CD4-positive, alpha-beta T cell treated with Interleukin-6 for 4 hours (primary cell): Measurements from ENCODE around the gene DLG4.
"Not testable (repeated sequence)": the region's sequence is repeated elsewhere in the genome, so short reads cannot be mapped to it uniquely, and the experiment has no call there.

ENCODE experiments used
- DNase-seq: peaks from one replicate; pipeline ENCODE4 v3.0.0-alpha.2; 2020; ENCODE audit warnings: mixed read lengths

Gene DLG4

DNA sequence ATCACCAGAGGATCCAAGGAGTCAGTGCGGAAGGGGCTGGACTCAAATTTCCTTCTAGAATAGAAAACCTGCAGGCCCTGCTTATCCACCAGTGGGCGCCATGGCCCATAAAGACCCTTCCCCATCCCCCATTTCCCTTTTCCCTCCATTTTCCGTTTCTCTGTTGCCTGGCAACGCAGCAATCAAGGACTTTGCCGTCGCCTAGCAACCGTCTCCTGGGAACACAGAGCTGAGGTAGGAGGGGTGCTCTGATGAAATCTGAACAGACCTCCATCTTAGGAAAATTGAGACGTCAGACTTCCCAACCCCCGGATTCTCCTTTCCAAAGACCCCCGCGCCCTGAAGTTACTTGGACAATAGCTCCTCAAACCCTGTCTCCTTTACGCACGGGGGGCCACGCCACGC lies 5.7 kb downstream of the DLG4 start:
- DNase-seq = no peak

- no peak for DNase-seq
Observed at GRCh38 chr17:7211491-7212273, 8.0 kb downstream of the DLG4 start.

GRCh38 chr17:7208754-7209460 lies 10.7 kb downstream of the DLG4 start:
- DNase-seq = no peak

- no peak for DNase-seq
Observed at GRCh38 chr17:7208027-7208571, 11.5 kb downstream of the DLG4 start.

DNA sequence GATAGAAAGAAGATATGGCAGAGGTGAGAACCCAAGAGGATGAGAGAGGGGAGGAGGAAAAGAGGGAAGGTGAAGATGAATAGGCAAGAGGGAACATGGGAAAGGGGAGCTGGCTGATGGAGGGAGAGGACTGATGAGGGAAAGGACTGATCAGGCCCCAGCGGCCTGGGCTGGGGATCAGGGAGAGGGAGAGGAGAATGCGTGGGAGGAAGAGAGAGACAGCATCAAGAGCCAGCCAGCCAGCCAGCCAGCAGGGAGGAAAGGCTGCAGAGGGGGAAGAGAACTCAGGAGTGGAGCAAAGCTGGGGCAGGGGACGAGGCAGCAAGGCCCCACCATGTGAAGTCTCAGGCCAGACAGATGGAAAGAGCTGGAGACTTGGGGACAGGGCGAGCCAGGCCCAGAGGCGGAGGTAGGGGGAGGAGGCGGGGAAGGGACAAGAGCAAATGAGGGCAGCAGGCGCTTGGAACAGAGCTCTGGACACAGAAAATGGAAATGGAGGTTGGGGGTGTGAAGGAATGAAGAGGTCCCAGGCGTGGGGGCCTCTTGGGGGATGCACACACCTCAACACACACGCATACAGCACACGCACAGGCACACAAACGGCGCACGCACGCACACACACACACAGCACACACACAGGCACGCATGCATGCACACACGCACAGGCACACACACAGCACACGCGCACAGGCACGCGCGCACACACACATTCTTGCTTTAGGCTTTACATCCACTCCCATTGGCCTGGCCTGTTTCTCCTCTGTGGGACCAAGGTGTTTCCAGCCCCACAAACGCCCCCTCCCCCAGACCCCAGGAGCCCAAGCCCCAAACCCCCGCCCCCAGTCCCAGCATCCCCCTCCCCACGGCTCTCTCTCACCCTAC lies 12.3 kb downstream of the DLG4 start:
- DNase-seq = no peak

- DNase-seq = no peak
Observed at GRCh38 chr17:7205561-7205960, 14.1 kb downstream of the DLG4 start.

- DNase-seq = peak; percentile 93
Observed at GRCh38 chr17:7204828-7205461, 14.7 kb downstream of the DLG4 start.

DNA sequence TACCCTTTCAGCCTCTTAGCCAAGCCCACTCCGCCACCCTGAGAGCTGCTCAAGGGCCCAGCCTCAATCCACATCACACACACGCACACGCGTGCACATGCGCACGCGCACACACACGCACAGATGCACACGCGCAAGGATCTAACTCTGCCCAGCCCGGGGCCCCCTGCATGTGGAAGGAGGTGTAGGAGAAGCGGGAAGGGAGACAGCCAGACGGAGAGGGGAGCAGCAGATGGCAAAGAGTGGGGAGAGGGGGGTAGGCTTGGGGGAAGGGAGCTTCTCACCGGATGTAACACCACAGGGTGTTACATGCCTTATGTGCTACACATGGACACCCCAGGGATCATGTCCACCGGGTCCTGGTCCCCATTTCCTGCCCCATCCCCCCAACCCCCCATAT lies 15.3 kb downstream of the DLG4 start:
- DNase-seq = no peak

DNA sequence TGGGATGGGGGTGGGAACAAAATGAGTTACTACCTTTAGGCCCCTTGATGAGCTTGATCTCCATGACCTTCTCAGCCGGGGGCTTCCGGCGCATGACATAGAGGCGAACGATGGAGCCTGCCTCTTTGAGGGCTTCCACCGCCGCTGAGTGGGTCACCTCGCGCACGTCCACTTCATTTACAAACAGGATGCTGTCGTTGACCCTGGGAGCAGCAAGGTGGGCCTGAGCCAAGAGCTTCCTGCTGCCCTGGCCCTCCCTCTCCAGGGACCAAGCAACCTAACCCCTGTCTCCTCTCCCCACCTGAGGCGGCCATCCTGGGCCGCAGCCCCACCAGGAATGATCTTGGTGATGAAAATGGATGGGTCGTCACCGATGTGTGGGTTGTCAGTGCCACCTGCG lies 16.2 kb downstream of the DLG4 start:
- DNase-seq = no peak

DNA sequence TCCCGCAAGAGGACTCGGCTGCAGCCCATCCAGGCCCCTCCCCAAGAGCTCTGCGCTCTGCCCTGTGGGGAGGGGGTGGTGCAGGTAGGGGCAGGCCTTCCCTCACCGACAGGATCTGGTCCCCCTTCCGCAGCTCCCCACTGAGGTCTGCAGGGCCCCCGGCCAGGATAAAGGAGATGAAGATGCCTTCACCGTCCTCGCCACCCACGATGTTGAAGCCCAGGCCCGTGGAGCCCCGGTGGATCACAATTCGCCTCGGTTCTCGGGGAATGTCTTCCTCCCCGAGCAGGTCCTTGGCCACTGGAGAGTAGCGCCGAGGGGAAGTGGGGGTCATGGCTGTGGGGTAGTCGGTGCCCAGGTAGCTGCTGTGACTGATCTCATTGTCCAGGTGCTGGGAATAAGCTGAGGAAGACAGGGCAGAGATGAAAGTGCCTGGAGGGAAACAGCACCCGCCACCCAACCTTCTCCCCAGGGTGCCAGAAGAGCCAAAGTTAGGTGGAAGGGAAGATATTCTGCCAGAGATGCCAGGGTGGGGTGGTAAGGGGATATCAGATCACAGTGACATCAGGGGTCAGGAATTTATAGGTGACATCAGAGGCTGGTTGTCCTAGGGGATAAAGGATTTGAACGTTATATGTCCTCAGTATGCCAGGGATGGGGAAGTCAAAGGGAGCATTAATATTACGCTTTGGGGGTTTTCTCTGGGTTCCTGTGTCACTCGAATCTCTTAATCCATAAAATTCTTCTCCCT lies 22.8 kb downstream of the DLG4 start:
- DNase-seq = no peak

DNA sequence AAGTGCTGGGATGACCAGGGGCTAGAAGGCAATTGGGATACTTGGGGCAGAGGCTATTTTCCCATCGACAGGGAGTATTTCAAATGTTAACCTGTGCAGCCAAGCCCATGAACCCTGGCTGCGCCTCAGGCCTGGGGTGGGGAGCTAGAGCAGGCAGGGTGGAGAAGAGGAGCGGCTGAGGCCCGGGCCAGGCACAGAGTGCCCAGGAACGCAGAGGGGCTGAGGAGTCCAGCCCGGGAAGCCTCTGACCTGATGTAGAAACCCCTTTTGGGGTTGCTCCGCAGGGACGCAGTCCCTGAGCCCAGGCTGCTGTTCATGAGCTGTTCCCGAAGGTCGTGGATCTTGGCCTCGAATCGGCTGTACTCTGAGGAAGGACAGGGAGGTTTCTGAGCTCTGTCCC lies 23.7 kb downstream of the DLG4 start:
- DNase-seq = no peak

- DNase-seq = no peak
Observed at GRCh38 chr17:7192271-7192937, 27.2 kb downstream of the DLG4 start.

DNA sequence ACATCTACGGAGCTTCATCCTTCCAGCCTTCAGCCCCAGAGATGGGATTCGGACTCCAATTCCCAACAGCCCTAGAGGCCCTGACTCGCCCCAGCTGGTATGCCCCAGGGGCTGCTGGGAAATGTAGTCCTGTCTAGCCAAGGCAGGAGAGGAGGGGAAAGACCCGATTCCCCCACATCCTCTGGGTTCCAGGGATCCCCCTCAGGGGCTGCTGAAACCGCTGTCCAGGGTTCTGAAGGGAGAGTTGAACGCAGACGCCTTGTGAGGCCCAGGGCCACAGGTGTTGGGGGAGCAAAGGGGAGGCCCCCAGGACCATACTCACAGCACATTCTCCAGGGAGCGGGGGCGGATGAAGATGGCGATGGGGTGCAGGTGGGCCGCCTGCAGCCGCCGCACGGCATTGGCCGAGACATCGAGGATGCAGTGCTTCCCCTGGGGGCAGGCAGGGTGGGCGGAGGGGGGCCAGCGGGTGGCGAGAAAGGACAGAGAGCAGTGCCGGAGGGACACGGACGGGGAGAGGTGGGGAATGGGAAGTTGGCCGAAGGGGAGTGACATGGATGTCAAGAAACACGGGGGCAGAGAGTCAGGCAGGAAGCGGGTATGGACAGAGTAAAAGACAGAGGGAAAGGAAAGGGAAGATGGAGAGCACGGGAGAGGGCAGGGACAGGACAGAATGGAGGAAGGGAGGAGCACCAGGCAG lies 27.9 kb downstream of the DLG4 start:
- peak; percentile 16 for DNase-seq

GRCh38 chr17:7191069-7191468 lies 28.6 kb downstream of the DLG4 start:
- no peak for DNase-seq

GRCh38 chr17:7190276-7190917 lies 29.2 kb downstream of the DLG4 start:
- DNase-seq = no peak

GRCh38 chr17:7186241-7186640 lies 33.4 kb downstream of the DLG4 start:
- peak; percentile 15 for DNase-seq

GRCh38 chr17:7184647-7185046 lies 35.0 kb downstream of the DLG4 start:
- DNase-seq = no peak

DNA sequence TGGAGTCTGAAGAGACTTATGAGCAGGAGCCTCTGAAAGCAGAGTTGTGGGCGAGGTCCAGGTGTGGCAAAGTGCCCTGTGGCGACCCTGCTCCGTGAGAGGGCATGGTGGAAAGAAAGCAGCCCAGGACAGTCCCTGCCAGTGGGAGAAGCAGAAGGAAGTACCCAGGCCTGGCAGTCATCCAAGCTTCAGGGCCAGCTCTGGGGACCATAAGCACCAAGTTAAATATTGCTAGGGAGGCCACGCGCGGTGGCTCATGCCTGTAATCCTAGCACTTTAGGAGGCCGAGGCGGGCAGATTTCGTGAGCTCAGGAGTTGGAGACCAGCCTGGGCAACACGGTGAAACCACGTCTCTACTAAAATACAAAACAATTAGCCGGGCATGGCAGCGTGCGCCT lies 35.5 kb downstream of the DLG4 start:
- DNase-seq = no peak

DNA sequence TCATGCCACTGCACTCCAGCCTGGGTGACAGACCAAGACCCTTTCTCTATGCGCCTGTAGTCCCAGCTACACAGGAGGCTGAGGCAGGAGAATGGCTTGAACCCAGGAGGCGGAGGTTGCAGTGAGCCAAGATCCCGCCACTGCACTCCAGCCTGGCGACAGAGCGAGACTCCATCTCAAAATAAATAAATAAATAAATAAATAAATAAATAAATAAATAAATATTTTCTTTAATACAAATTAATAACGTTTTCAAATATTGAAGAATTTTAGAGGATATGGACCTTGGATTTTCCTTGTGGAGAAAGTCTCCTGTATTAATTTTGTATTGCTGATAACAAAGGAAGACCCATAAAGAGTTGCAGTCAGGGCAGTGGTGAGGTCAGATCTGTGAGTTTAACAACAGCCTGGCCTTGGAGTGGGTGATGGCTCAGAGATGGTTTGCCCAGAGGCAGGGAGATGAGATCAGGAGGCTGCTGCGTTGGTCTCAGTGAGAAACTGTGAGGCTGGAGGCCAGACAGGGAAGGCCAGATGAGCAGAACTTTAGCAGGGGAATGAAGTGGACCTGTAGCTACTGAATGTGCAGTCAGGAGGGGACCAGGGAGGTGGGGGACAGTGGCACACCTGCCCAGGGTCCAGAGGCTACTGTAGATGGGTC lies 36.1 kb downstream of the DLG4 start:
- DNase-seq = no peak

DNA sequence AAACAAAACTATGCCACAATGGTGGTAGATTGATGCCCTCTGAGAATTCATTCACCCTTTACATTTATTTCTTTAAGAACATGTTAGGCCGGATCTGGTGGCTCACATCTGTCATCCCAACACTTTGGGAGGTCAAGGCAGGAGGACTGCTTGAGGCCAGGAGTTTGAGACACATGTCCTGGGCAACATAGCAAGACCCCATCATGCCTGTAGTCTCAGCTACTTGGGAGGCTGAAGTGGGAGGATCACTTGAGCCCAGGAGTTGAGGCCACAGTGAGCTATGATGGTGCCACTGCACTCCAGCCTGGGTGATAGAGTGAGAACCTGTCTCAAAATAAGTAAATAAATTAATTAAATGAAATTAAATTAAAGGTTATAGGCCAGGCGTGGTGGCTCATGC lies 37.5 kb downstream of the DLG4 start:
- DNase-seq = not testable (repeated sequence)
